Calu3 (cell line): ENCODE results near the gene DHX34. TPM values are rescaled to one million over a fixed set of nuclear protein-coding genes. Genes with fewer than 3 reads are reported as not detected.

ENCODE experiments used
- BruUV-seq: library from RNA; stranded (reverse); fragments of 400-500 nt; replicated peaks from 2 replicates; lab custom pipeline; 2021; lab: Mats Ljungman, UMichigan
- CTCF ChIA-PET: fragments of 300-600 bp; sonication (Branson Sonifier 250); formaldehyde crosslinking; loops from one replicate; lab custom pipeline; 2022; ENCODE audit warnings: antibody characterized with exemption; lab: Charles Lee
- DNase-seq: peaks from one replicate; pipeline ENCODE4 v3.0.0; 2022
- H3K27ac Mint-ChIP-seq: one replicate; pipeline ENCODE4 v1.8.0; 2022; ENCODE audit warnings: mixed read lengths; ENCODE audit not compliant: unreplicated experiment
- H3K27me3 Mint-ChIP-seq: one replicate; pipeline ENCODE4 v1.8.0; 2022; ENCODE audit warnings: mixed read lengths; ENCODE audit not compliant: unreplicated experiment
- H3K36me3 Mint-ChIP-seq: one replicate; pipeline ENCODE4 v1.8.0; 2022; ENCODE audit warnings: mild to moderate bottlenecking, moderate library complexity, mixed read lengths; ENCODE audit not compliant: insufficient read depth, unreplicated experiment
- H3K4me1 Mint-ChIP-seq: one replicate; pipeline ENCODE4 v1.8.0; 2022; ENCODE audit warnings: mild to moderate bottlenecking, low read depth, mixed read lengths; ENCODE audit not compliant: unreplicated experiment
- H3K4me3 Mint-ChIP-seq: one replicate; pipeline ENCODE4 v1.8.0; 2022; ENCODE audit warnings: mild to moderate bottlenecking, low read depth, moderate library complexity, mixed read lengths; ENCODE audit not compliant: unreplicated experiment
- H3K9me3 Mint-ChIP-seq: one replicate; pipeline ENCODE4 v1.8.0; 2022; ENCODE audit warnings: low read depth, mixed read lengths; ENCODE audit not compliant: unreplicated experiment
- intact Hi-C: fragments of 100-400 bp; cut with micrococcal nuclease; formaldehyde crosslinking; loops from one replicate; pipeline ENCODE4 v1.10.0; 2022; ENCODE audit not compliant: unreplicated experiment
- total RNA-seq: library from RNA; stranded (reverse); gene quantifications from 2 replicates; pipeline ENCODE4 v1.2.3, GENCODE V29; 2022
- TF ChIP-seq, protein P1 (sequence below): fragments of 200-600 bp; IDR thresholded peaks from one replicate; pipeline ENCODE4 v1.8.0; 2022; ENCODE audit warnings: antibody characterized with exemption; ENCODE audit not compliant: unreplicated experiment

The DHX34 gene
- total RNA-seq, 1 experiment from 2014 or later = 51.6 TPM

DNA sequence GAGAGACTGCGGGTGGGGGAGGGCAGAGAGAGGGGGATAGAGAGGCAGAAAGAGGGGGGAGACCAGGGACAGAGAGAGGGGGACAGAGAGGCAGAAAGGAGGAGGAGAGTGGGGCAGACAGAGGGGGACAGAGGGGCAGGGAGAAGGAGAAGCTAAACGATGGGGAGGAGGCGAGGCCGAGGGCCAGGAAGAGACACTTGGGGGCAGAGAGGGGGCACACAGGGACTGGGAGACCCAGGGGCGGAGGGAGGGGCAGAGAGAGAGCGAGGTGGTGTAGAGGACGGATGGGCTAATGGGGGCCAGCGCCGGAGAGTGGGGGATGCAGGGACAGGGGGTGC lies 69.5 kb downstream of the DHX34 start:
- intact Hi-C loops = no loop called here
- no peaks in the 10 kb centered on the region for H3K9me3 Mint-ChIP-seq
- TF ChIP-seq, protein P1, sequence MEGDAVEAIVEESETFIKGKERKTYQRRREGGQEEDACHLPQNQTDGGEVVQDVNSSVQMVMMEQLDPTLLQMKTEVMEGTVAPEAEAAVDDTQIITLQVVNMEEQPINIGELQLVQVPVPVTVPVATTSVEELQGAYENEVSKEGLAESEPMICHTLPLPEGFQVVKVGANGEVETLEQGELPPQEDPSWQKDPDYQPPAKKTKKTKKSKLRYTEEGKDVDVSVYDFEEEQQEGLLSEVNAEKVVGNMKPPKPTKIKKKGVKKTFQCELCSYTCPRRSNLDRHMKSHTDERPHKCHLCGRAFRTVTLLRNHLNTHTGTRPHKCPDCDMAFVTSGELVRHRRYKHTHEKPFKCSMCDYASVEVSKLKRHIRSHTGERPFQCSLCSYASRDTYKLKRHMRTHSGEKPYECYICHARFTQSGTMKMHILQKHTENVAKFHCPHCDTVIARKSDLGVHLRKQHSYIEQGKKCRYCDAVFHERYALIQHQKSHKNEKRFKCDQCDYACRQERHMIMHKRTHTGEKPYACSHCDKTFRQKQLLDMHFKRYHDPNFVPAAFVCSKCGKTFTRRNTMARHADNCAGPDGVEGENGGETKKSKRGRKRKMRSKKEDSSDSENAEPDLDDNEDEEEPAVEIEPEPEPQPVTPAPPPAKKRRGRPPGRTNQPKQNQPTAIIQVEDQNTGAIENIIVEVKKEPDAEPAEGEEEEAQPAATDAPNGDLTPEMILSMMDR = no peak
- peaks cover 12% of the 10 kb centered on the region for H3K36me3 Mint-ChIP-seq
- peaks cover 100% of the 10 kb centered on the region for H3K27me3 Mint-ChIP-seq
- H3K27ac Mint-ChIP-seq = no peak overlapping the region
- DNase-seq = no peak
- no TSS peak for BruUV-seq
- CTCF ChIA-PET = no interaction called here
- peak overlapping the region; percentile 1 for H3K4me3 Mint-ChIP-seq
- H3K4me1 Mint-ChIP-seq = peaks cover 48% of the 10 kb centered on the region

DNA sequence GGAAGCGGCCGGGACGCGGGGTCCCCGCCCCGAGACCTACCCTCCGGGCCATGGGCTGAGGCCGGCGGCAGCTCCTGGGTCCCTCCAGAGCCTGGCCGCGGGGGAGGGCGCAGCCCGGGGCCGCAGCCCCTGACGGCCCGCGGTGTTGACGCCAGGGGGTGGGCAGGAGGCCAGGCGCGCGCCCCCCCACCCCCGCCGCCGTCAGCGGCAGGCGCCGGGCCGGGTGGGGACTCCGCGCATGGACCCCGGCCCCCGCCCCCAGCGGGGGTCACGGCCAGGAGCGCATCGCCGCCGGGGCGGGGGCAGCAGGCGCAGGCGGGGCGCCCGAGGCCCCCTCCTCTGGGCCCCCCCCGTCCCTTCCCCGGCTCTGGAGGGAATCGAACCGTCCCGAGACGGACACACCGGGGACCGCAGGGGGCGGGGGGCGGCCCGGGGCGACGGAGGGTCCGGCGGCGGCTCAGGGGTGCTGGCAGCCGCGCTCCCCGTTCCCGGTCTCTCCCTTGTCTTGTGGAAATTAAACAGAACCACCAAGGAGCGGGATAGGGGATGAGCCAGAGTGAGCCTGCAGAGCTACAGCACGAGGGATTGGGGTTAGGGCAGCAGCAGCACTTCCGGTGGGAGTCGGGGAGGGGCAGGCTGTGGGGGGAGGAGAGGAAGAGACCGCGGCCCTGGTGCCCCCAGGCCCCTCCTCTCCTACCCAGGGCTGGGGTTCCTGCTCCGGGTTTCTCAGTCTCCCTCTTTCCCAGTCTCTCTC lies 70.1 kb downstream of the DHX34 start, which contains the start of gene MEIS3:
MEIS3 (minus strand) TSS at position 498 of the 754 bp plus-strand sequence; CDS start at position 52, 446 bp downstream.
- no TSS peak for BruUV-seq
- CTCF ChIA-PET = interaction anchor here (0.6 to 0.7 kb wide), 2 partner anchors 9 to 70 kb away, joined by 3 read pairs; partner anchors contain the start of gene DHX34
- peaks cover 45% of the 10 kb centered on the region for H3K4me1 Mint-ChIP-seq
- peaks cover 100% of the 10 kb centered on the region for H3K27me3 Mint-ChIP-seq
- no peak within 1 kb of the TSS for H3K27ac Mint-ChIP-seq
- H3K4me3 Mint-ChIP-seq = peak within 1 kb of the TSS; percentile 1
- intact Hi-C loops = no loop called here
- DNase-seq = no peak
- H3K36me3 Mint-ChIP-seq = peaks cover 12% of the 10 kb centered on the region
- H3K9me3 Mint-ChIP-seq = no peaks in the 10 kb centered on the region
- TF ChIP-seq, protein P1 = no peak

DNA sequence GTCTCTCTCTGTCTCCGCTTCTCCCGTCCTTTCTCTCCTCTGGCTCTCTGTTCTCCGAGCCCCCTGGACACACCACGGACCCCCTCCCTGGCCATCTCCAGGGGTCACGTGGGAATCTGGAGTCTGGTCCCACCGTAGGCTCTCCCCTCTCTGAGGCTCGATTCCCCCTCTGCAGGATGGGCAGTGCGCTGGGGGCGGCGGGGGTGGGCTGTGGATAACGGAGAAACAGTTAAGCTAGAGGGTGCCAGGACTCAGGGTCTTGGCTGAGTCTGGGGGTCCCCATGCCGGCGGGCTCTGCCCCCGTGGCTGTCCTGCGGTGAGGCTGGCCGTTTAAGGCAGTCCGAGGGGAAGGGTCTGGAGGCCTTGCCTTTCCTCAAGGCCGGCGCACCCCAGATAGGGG lies 70.7 kb downstream of the DHX34 start:
- CTCF ChIA-PET = interaction anchor here (0.6 kb wide), 1 partner anchor 71 kb away, joined by 3 read pairs; the partner anchor contains the start of gene DHX34
- Mint-ChIP-seq H3K4me1 (peaks cover 41% of the 10 kb centered on the region), H3K9me3 (no peaks in the 10 kb centered on the region), H3K4me3 (no peak overlapping the region), H3K27me3 (peaks cover 95% of the 10 kb centered on the region), H3K36me3 (peaks cover 12% of the 10 kb centered on the region), H3K27ac (no peak overlapping the region)
- intact Hi-C loops = no loop called here
- DNase-seq = no peak
- TF ChIP-seq, protein P1 = no peak
- no TSS peak for BruUV-seq

DNA sequence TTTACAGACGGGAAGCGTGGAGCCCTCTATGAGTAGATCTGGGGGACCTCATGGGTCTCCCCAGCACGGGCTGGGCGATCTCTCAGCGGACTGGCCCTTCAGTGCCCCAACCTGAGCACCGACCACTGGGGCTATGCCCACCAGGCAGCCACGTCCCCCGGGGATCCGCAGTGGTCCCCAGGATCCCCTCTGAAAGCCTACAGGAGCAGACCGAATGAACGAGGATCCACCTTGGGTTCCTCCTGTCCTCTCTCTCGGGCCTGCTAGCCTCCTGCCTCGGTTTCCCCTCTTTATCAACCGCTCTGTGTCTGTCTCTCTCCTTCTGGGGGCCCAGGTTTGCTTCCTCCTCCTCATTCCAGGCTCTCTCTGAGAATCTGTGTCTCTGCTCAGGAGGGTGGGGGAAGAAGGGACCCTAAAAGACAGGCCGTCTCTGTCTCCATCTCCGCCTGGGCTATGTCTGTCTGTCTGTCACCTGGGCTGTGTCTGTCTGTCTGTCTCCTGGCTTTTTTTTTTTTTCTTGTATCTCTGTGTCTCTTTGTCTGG lies 72.2 kb downstream of the DHX34 start:
- H3K27me3 Mint-ChIP-seq = peaks cover 83% of the 10 kb centered on the region
- no TSS peak for BruUV-seq
- H3K27ac Mint-ChIP-seq = no peak overlapping the region
- no peaks in the 10 kb centered on the region for H3K9me3 Mint-ChIP-seq
- no peak for DNase-seq
- peaks cover 41% of the 10 kb centered on the region for H3K4me1 Mint-ChIP-seq
- TF ChIP-seq, protein P1 = no peak
- H3K4me3 Mint-ChIP-seq = no peak overlapping the region
- intact Hi-C loops = no loop called here
- H3K36me3 Mint-ChIP-seq = peaks cover 12% of the 10 kb centered on the region
- CTCF ChIA-PET = no interaction called here
